WI38 (cell line): ENCODE results near the gene GLI1.
"Not testable (repeated sequence)": the region's sequence is repeated elsewhere in the genome, so short reads cannot be mapped to it uniquely, and the experiment has no call there.

Experiments
- H3K4me3 ChIP-seq: 2 replicates; pipeline ENCODE4 v1.5.1; 2011; ENCODE audit warnings: low read depth, mild to moderate bottlenecking, control low read depth, low read length
- CTCF ChIP-seq: IDR thresholded peaks from 2 replicates; pipeline ENCODE4 v1.5.1; 2012; ENCODE audit warnings: low read depth, mild to moderate bottlenecking, control low read depth, low read length

The GLI1 gene

GRCh38 chr12:57441846-57442427, 17.6 kb upstream of the GLI1 start:
- no peak for TF ChIP-seq CTCF
- H3K4me3 ChIP-seq = no peak overlapping the region

- H3K4me3 ChIP-seq = not testable (repeated sequence)
Observed at GRCh38 chr12:57444337-57444736, 15.2 kb upstream of the GLI1 start.

GRCh38 chr12:57444744-57445143, 14.8 kb upstream of the GLI1 start:
- no peak overlapping the region for H3K4me3 ChIP-seq
- no peak for TF ChIP-seq CTCF

GRCh38 chr12:57446292-57446960, 13.2 kb upstream of the GLI1 start:
- no peak for TF ChIP-seq CTCF
- H3K4me3 ChIP-seq = no peak overlapping the region

GRCh38 chr12:57448669-57449068, 10.9 kb upstream of the GLI1 start:
- no peak overlapping the region for H3K4me3 ChIP-seq
- TF ChIP-seq CTCF = no peak

GRCh38 chr12:57449375-57449774, 10.2 kb upstream of the GLI1 start:
- TF ChIP-seq CTCF = no peak
- H3K4me3 ChIP-seq = no peak overlapping the region

- no peak overlapping the region for H3K4me3 ChIP-seq
- no peak for TF ChIP-seq CTCF
Observed at GRCh38 chr12:57450057-57450456, 9.5 kb upstream of the GLI1 start.

- no peak overlapping the region for H3K4me3 ChIP-seq
- no peak for TF ChIP-seq CTCF
Observed at GRCh38 chr12:57451233-57451778, 8.3 kb upstream of the GLI1 start.
